Measurements from ENCODE around the gene HYI. TPM values are rescaled to one million over a fixed set of nuclear protein-coding genes. Genes with fewer than 3 reads are reported as not detected.

Gene HYI
- total RNA-seq, 1 donor from 2014 or later: 72.6 TPM

DNA sequence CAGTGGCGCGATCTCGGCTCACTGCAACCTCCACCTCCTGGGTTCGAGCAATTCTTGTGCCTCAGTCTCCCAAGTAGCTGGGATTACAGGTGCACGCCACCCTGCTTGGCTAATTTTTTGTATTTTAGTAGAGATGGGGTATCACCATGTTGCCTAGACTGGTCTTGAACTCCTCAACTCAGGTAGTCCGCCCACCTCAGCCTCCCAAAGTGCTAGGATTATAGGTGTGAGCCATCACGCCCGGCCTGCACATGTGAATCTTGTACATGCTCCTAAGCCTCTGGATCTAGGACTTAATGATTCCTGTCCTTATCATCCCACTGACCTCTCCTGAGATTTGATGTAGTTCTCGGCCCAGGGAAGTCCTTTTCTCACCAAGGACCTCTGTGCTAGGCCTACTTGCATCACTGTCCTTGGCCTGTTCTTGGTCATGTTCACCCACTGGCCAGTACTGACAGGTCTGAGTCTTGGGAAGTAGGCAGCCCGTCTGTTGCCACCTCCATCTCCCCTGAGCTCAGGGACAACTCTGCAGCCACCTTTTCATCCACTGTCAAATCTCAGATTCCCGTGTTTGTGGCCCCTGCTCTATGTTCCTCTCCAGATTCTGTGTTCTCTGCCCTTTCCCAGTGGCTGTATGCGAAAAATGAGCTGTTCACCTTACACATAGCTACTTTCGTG is 9.4 kb downstream of the HYI start:
- TF ChIP-seq, protein P1, sequence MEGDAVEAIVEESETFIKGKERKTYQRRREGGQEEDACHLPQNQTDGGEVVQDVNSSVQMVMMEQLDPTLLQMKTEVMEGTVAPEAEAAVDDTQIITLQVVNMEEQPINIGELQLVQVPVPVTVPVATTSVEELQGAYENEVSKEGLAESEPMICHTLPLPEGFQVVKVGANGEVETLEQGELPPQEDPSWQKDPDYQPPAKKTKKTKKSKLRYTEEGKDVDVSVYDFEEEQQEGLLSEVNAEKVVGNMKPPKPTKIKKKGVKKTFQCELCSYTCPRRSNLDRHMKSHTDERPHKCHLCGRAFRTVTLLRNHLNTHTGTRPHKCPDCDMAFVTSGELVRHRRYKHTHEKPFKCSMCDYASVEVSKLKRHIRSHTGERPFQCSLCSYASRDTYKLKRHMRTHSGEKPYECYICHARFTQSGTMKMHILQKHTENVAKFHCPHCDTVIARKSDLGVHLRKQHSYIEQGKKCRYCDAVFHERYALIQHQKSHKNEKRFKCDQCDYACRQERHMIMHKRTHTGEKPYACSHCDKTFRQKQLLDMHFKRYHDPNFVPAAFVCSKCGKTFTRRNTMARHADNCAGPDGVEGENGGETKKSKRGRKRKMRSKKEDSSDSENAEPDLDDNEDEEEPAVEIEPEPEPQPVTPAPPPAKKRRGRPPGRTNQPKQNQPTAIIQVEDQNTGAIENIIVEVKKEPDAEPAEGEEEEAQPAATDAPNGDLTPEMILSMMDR (IDR thresholded peaks at IDR 0.05): no peak
- H3K9me3 ChIP-seq: no peaks in the 10 kb centered on the region
- H3K36me3 ChIP-seq: peaks cover 96% of the 10 kb centered on the region
- ATAC-seq: no peak
- H3K4me1 ChIP-seq: no peaks in the 10 kb centered on the region
- intact Hi-C loops (cut with DNase I): no loop called here
- no peak overlapping the region for H3K4me3 ChIP-seq
- no peak for DNase-seq
- H3K27ac ChIP-seq: no peak overlapping the region
- no peaks in the 10 kb centered on the region for H3K27me3 ChIP-seq

DNA sequence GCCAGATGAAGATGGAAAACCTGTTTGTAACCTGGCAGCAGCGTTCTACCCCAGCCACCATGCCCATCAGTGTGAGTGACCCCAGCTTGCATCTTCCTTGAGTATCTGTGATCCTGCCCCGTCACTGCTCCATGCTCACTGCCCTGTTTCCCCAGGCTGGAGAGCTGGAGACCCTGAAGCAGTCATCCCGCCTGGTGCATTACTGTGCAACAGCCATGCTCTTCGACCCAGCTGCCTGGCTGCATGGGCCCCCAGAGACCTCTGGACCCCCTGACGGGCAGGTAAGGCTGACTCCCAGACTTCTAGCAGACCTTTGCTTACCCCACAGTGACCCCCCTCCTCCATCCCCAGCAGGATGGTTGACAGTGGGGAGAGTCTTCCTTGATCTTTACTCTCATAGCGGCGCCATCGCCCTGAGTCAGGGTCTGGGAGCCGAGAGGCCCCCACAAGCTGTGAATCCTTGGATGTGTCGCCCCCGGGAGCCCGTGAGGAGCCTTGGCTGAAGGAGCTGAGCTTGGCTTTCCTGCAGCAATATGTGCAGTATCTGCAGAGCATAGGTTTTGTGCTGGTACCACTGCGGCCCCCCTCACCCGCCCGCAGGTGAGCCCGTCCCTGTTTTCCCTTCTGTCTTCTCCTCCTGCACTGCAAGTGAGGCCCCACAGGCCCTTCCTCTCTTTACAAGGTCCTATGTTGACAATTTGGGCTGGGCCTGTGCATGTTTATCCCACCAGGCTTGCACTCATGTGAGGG is 10.4 kb downstream of the HYI start:
- TF ChIP-seq, protein P1 (IDR thresholded peaks at IDR 0.05): no peak
- H3K4me3 ChIP-seq: no peak overlapping the region
- no peak for DNase-seq
- no peaks in the 10 kb centered on the region for H3K4me1 ChIP-seq
- peaks cover 96% of the 10 kb centered on the region for H3K36me3 ChIP-seq
- H3K27me3 ChIP-seq: no peaks in the 10 kb centered on the region
- H3K9me3 ChIP-seq: no peaks in the 10 kb centered on the region
- intact Hi-C loops (cut with DNase I): no loop called here
- no peak overlapping the region for H3K27ac ChIP-seq
- no peak for ATAC-seq

DNA sequence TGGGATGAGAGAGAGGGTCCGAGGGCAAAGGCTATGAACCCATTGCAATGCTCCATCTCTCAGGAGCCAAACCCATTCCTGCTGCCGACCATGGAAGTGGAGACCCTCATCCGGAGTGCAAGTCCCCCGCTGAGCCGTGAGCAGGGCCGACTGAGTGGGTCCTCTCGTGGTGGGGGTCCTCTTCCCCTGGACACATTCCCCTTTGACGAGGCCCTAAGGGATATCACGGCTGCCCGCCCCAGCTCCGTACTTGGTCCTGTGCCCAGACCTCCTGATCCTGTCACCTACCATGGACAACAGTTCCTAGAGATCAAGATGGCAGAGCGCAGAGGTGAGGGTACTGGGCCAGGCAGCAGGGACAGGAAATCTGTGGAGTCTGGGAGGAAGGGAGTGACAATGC is 11.0 kb downstream of the HYI start:
- Histone ChIP-seq H3K27ac (no peak overlapping the region), H3K27me3 (no peaks in the 10 kb centered on the region), H3K9me3 (no peaks in the 10 kb centered on the region), H3K4me1 (no peaks in the 10 kb centered on the region), H3K4me3 (no peak overlapping the region), H3K36me3 (peaks cover 95% of the 10 kb centered on the region)
- intact Hi-C loops (cut with DNase I): no loop called here
- TF ChIP-seq, protein P1 (IDR thresholded peaks at IDR 0.05): no peak
- DNase-seq: no peak
- ATAC-seq: no peak

DNA sequence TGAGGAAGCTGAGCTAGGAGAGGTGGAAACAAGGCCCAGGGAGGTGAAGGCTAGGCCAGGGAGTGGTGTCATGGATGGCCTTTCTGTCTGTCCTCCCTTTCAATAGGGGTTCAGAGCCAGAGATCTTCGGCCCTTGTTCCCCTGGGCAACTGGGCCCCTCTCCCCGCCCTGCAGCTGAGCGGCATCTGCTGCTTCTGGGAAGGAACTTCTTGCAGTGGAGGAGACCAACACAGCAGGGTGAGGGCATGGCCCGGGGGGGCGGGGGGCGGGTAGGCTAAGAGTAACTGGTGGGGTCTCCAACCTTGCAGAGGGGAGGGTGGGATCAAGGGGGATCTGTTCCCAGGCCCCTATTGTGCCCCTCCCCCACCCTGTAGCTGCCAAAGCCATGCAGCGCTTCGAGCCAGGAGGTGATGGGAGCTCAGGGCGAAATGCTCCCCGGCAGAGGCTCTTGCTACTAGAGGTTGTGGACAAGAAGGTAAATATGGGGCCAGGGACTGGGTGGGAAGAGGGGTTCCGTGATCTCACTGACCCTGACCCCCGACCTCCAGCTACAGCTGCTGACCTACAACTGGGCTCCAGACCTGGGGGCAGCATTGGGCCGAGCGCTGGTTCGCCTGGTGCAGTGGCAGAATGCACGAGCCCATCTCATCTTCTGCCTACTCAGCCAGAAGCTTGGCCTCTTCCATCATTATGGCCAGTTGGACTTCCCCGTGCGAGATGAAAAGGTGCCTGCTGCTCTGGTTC is 11.7 kb downstream of the HYI start:
- Histone ChIP-seq H3K4me1 (no peaks in the 10 kb centered on the region), H3K4me3 (no peak overlapping the region), H3K9me3 (no peaks in the 10 kb centered on the region), H3K27ac (no peak overlapping the region), H3K36me3 (peaks cover 95% of the 10 kb centered on the region), H3K27me3 (no peaks in the 10 kb centered on the region)
- no peak for DNase-seq
- intact Hi-C loops (cut with DNase I): no loop called here
- TF ChIP-seq, protein P1 (IDR thresholded peaks at IDR 0.05): no peak
- ATAC-seq: no peak

DNA sequence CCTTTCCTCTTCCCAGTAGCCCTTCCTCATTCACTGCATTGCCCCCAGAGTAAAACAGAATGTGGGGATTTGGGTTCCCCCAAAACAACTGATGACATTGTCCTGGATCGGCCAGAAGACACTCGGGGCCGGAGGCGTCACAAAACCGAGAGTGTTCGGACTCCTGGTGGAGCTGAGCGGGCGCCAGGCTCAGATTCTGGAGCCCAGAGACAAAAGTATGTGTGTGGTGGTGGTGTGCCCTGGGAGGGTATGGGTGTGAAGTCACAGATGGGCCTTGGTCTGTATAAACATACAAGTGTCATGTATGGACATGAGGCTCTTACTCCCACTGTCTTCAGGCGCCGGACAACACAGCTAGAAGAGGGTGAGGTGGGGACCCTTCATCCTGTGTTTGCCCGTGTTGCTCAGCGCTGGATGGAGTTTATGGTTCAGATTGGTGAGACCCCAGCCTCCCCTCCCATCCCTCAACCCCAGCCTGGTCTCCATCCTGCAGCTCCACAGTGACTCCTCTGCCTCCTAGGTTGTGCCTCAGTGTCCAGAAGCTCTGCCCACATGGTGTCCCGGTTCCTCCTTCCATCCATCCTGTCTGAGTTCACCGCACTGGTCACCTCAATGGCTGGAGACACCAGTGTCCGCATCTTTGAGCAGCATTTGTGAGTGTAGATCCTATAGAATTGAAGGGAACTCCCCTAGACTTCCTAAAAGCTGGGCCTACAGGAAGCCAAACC is 12.4 kb downstream of the HYI start:
- DNase-seq: no peak
- ATAC-seq: no peak
- TF ChIP-seq, protein P1 (IDR thresholded peaks at IDR 0.05): no peak
- Histone ChIP-seq H3K27me3 (no peaks in the 10 kb centered on the region), H3K9me3 (no peaks in the 10 kb centered on the region), H3K36me3 (peaks cover 89% of the 10 kb centered on the region), H3K4me3 (no peak overlapping the region), H3K4me1 (no peaks in the 10 kb centered on the region), H3K27ac (no peak overlapping the region)
- intact Hi-C loops (cut with DNase I): no loop called here

Measured in upper lobe of right lung (tissue), 1 donor.